ENCODE results near the gene CST11. TPM values are rescaled to one million over a fixed set of nuclear protein-coding genes. Genes with fewer than 3 reads are reported as not detected.

Gene CST11
- total and polyA plus RNA-seq, 4 donors = not detected

- TF ChIP-seq ZBTB33 (IDR thresholded peaks at IDR 0.05) = no peak
- no peak for TF ChIP-seq CTCF (IDR thresholded peaks at IDR 0.05; ENCODE audit: low read depth, low read length, missing input control)
- no peak for TF ChIP-seq YY1 (IDR thresholded peaks at IDR 0.05)
These were observed 34.8 kb downstream of the CST11 start (continued) for GRCh38 chr20:23417861-23418260.

- Histone ChIP-seq H3K36me3 (ENCODE audit: control insufficient read depth in 4 of 4, insufficient read depth in 3 of 4, low read depth in 1 of 4, low read length in 3 of 4) (no peaks in the 10 kb centered on the region), H3K4me1 (ENCODE audit: control insufficient read depth in 4 of 4, insufficient read depth in 4 of 4, low read length in 3 of 4) (peaks cover 9 to 27% (median 14%) of the 10 kb centered on the region in 4 donors), H3K27ac (ENCODE audit: low read depth in 1 of 2, low read length in 2 of 2) (no peak overlapping the region), H3K9me3 (ENCODE audit: control insufficient read depth in 4 of 4, low read length in 3 of 4) (no peaks in the 10 kb centered on the region), H3K4me3 (ENCODE audit: low read depth in 1 of 3, low read length in 3 of 3) (no peak overlapping the region), H3K27me3 (ENCODE audit: control insufficient read depth in 4 of 4, insufficient read depth in 4 of 4, low read length in 3 of 4) (no peaks in the 10 kb centered on the region), H3K9ac (ENCODE audit: low read depth in 1 of 2, low read length in 2 of 2) (no peak overlapping the region)
- no peak for DNase-seq (ENCODE audit: low spot score)
- TF ChIP-seq HNF4G (IDR thresholded peaks at IDR 0.05) = no peak
- no peak for TF ChIP-seq REST (IDR thresholded peaks at IDR 0.05)
- no peak for TF ChIP-seq JUND (IDR thresholded peaks at IDR 0.05)
- no peak for TF ChIP-seq NR2F2 (IDR thresholded peaks at IDR 0.05)
- no peak for TF ChIP-seq FOXA2 (IDR thresholded peaks at IDR 0.05)
- no peak for TF ChIP-seq ZBTB33 (IDR thresholded peaks at IDR 0.05)
- no peak for TF ChIP-seq ATF3 (IDR thresholded peaks at IDR 0.05)
- no peak for TF ChIP-seq RAD21 (IDR thresholded peaks at IDR 0.05)
- no peak for TF ChIP-seq RXRA (IDR thresholded peaks at IDR 0.05)
- no peak for TF ChIP-seq MAX (IDR thresholded peaks at IDR 0.05)
- TF ChIP-seq CTCF (IDR thresholded peaks at IDR 0.05; ENCODE audit: low read depth, low read length, missing input control) = no peak
- no peak for TF ChIP-seq YY1 (IDR thresholded peaks at IDR 0.05)
- no peak for TF ChIP-seq FOXA1 (IDR thresholded peaks at IDR 0.05)
- no peak for TF ChIP-seq GABPA (IDR thresholded peaks at IDR 0.05 in 1 of 2, conservative IDR thresholded peaks at IDR 0.05 in 1 of 2)
- TF ChIP-seq SP1 (IDR thresholded peaks at IDR 0.05) = no peak
- no peak for TF ChIP-seq TAF1 (conservative IDR thresholded peaks at IDR 0.05)
- 83% methylated on average over 6 of the region's 6 CpGs for WGBS
These were observed 36.6 kb downstream of the CST11 start for GRCh38 chr20:23415959-23416583.
